ENCODE results near the gene APEH.

APEH gene

DNA sequence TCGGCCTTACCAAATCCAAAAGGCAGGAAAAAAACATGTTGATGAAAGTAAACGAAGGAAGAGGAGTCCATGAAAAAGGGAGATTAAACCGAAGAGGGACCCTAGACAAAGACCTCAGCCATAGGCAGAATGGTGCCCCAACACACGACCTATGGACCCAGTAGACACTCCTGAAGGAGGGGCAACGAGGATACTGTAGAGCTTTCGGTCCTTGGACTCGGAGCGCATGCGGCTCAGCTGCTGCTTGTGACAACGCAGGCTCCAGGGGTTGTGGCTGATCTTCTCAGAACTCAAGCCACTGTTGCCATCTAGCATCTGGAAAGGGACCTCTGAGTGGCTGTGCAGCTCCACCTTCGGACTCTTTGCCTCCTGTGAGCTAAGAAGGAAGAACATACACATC is 58.4 kb downstream of the APEH start:
- FAIRE-seq, result no peak

DNA sequence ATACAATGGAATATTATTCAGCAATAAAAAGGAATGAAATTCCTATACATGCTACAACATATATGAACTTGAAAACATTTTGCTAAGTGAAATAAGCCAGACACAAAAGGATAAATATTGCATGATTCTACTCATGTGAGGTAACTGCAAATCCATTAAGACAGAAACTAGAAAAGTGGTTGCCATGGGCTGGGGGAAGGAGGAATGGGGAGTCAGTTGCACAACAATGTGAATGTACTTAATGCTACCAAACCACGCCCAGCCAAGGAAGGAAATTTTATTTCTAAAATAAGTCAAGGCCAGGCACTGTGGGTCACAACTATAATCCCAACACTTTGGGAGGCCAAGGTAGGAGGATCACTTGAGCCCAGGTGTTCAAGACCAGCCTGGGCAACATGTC is 59.4 kb downstream of the APEH start:
- FAIRE-seq, result no peak
